DOHH2 (cell line): ENCODE data around the gene GLRX.

ENCODE experiments used
- H3F3A ChIP-seq: fragments of 200-600 bp; sonication (generic), shearing (Covaris generic); 2 replicates; pipeline ENCODE4 v1.6.0; 2016; ENCODE audit warnings: antibody characterized with exemption, mild to moderate bottlenecking; ENCODE audit not compliant: control insufficient read depth, insufficient read depth
- H3K27ac ChIP-seq: fragments of 200-600 bp; sonication (generic); 2 replicates; pipeline ENCODE4 v1.5.1; 2014; ENCODE audit warnings: low read depth, mild to moderate bottlenecking, low read length, moderate library complexity
- H3K27me3 ChIP-seq: fragments of 200-600 bp; sonication (generic); 2 replicates; pipeline ENCODE4 v1.6.1; 2014; ENCODE audit warnings: mild to moderate bottlenecking, low read length, mixed read lengths; ENCODE audit not compliant: control insufficient read depth
- H3K36me3 ChIP-seq: fragments of 200-600 bp; sonication (generic); 2 replicates; pipeline ENCODE4 v1.6.1; 2014; ENCODE audit warnings: mild to moderate bottlenecking, low read length, moderate library complexity, mixed read lengths; ENCODE audit not compliant: control insufficient read depth
- H3K4me1 ChIP-seq: fragments of 200-600 bp; sonication (generic); 2 replicates; pipeline ENCODE4 v1.6.1; 2014; ENCODE audit warnings: mild to moderate bottlenecking, low read length, mixed read lengths; ENCODE audit not compliant: control insufficient read depth
- H3K4me2 ChIP-seq: fragments of 200-600 bp; sonication (generic); 2 replicates; pipeline ENCODE4 v1.6.0; 2014; ENCODE audit warnings: mild to moderate bottlenecking, low read length, moderate library complexity
- H3K4me3 ChIP-seq: fragments of 200-600 bp; sonication (generic); 2 replicates; pipeline ENCODE4 v1.5.1; 2014; ENCODE audit warnings: mild to moderate bottlenecking, low read length, mixed read lengths
- H3K79me2 ChIP-seq: fragments of 200-600 bp; sonication (generic); 2 replicates; pipeline ENCODE4 v1.6.1; 2014; ENCODE audit warnings: mild to moderate bottlenecking, low read length, mixed read lengths; ENCODE audit not compliant: control insufficient read depth
- H3K9me2 ChIP-seq: fragments of 200-600 bp; sonication (generic); replicated peaks from 2 replicates; pipeline ENCODE4 v1.6.1; 2014; ENCODE audit warnings: mild to moderate bottlenecking, low read length, mixed read lengths; ENCODE audit not compliant: control insufficient read depth
- H3K9me3 ChIP-seq: fragments of 200-600 bp; sonication (generic); 2 replicates; pipeline ENCODE4 v1.6.1; 2014; ENCODE audit warnings: antibody characterized with exemption, low read length, mixed read lengths; ENCODE audit not compliant: control insufficient read depth, insufficient read depth
- H4K20me1 ChIP-seq: fragments of 200-600 bp; sonication (generic); 2 replicates; pipeline ENCODE4 v1.6.0; 2014; ENCODE audit warnings: low read depth, mild to moderate bottlenecking, antibody characterized with exemption, low read length, moderate library complexity; ENCODE audit not compliant: control insufficient read depth, insufficient read depth
- CTCF ChIP-seq: fragments of 200-600 bp; sonication (generic); IDR thresholded peaks from one replicate; pipeline ENCODE4 v1.5.1; 2014; ENCODE audit warnings: antibody characterized with exemption, mild to moderate bottlenecking, low read depth, low read length; ENCODE audit not compliant: poor library complexity, severe bottlenecking
- EZH2phosphoT487 ChIP-seq: fragments of 200-600 bp; sonication (generic); IDR thresholded peaks from 2 replicates; pipeline ENCODE4 v1.6.1; 2017; ENCODE audit warnings: borderline replicate concordance, mild to moderate bottlenecking, antibody characterized with exemption, low read length, moderate library complexity, mixed read lengths

The GLRX gene

GRCh38 chr5:95832664-95833063 is 10.1 kb upstream of the GLRX start:
- Histone ChIP-seq H3K9me2 (no peaks in the 10 kb centered on the region), H3K4me3 (peak overlapping the region; percentile 19; the same call in 1 of the 2 replicates), H3K79me2 (no peaks in the 10 kb centered on the region), H3K36me3 (no peaks in the 10 kb centered on the region), H4K20me1 (no peaks in the 10 kb centered on the region), H3K9me3 (no peaks in the 10 kb centered on the region), H3K27me3 (no peaks in the 10 kb centered on the region), H3K4me1 (peaks cover 35% of the 10 kb centered on the region), H3K27ac (no peak overlapping the region), H3K4me2 (peak overlapping the region; percentile 87), H3F3A (peaks cover 8% of the 10 kb centered on the region; the same call in 1 of the 2 replicates)
- TF ChIP-seq EZH2phosphoT487 (no peak), CTCF (no peak)

GRCh38 chr5:95830226-95830625 is 7.7 kb upstream of the GLRX start:
- no peaks in the 10 kb centered on the region for H4K20me1 ChIP-seq
- H3K9me2 ChIP-seq: no peaks in the 10 kb centered on the region
- H3K27ac ChIP-seq: no peak overlapping the region
- no peak overlapping the region for H3K4me2 ChIP-seq
- peaks cover 8% of the 10 kb centered on the region; the same call in 1 of the 2 replicates for H3F3A ChIP-seq
- peaks cover 21% of the 10 kb centered on the region for H3K4me1 ChIP-seq
- no peaks in the 10 kb centered on the region for H3K27me3 ChIP-seq
- TF ChIP-seq CTCF (no peak), EZH2phosphoT487 (no peak)
- no peak overlapping the region for H3K4me3 ChIP-seq
- no peaks in the 10 kb centered on the region for H3K9me3 ChIP-seq
- no peaks in the 10 kb centered on the region for H3K79me2 ChIP-seq
- no peaks in the 10 kb centered on the region for H3K36me3 ChIP-seq

GRCh38 chr5:95827892-95828246 is 5.3 kb upstream of the GLRX start:
- Histone ChIP-seq H3K27me3 (no peaks in the 10 kb centered on the region), H3F3A (peaks cover 5% of the 10 kb centered on the region), H3K4me2 (no peak overlapping the region), H3K4me3 (no peak overlapping the region), H3K4me1 (peaks cover 26% of the 10 kb centered on the region), H3K27ac (no peak overlapping the region), H4K20me1 (no peaks in the 10 kb centered on the region), H3K9me3 (no peaks in the 10 kb centered on the region), H3K79me2 (no peaks in the 10 kb centered on the region), H3K9me2 (no peaks in the 10 kb centered on the region), H3K36me3 (no peaks in the 10 kb centered on the region)
- TF ChIP-seq CTCF (no peak), EZH2phosphoT487 (no peak)
